GM21390 (cell line): ENCODE results near the gene DCUN1D2.

Experiments
- ATAC-seq: cut with Tn5 transposase; IDR thresholded peaks from one replicate; pipeline ENCODE4 v1.9.1; 2021; ENCODE audit not compliant: unreplicated experiment

Gene DCUN1D2

GRCh38 chr13:113428469-113428865, 62.0 kb downstream of the DCUN1D2 start:
- no peak for ATAC-seq

DNA sequence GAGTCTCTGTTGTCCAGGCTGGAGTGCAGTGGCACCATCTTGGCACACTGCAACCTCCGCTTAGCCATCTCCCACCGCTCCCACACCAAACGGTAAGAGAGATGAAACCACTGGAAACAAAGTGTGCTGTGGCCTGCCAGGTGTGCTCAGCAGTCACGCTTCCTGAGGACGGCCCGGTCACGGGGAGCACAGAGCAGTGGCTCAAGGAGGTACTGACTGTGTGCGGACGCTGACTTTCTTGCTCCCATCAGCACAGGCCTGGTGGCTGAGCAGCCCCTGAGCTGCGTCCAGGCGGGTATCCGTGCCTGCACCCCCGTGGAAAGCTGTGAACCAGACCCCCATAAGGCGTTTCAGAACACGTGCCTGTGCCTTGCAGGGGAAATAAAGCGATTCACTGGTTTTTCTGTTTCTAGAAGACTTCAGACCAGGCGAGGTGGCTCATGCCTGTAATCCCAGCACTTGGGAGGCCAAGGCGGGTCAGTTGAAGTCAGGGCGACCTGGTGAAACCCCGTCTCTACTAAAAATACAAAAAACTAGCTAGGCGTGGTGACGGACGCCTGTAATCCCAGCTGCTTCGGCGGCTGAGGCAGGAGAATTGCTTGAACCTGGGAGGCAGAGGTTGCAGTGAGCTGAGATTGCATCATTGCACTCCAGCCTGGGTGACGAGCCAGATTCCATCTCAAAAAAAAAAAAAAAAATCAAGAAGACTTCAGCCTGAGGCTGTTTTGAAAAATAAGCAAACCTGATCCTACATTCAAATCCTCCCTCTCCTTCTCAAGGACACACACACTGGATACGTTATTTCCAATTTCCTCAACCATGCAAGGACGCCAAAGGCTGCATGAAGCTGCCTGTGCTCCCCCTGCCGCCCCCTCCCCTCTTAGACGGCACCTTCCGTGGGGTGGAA, 62.7 kb downstream of the DCUN1D2 start:
- ATAC-seq = no peak

DNA sequence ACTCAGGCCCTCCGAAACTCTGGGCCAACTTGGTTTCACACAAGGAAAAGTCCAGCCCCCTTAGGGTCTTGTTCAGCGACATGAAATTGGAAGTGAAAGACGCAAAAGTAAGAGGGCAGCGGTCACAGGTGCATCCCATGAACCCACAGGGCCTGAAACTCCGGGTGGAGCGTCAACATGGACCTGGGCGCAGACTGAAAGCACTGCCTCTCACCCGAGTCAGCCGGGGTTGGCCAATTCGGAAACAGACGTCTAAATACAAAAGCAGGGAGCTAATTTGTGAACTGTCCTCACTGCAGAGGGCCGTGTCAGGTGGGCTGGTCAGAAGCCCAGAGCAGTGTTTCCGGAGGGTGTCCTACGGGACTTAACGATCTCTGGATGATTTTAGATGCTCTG, 63.9 kb downstream of the DCUN1D2 start:
- no peak for ATAC-seq

DNA sequence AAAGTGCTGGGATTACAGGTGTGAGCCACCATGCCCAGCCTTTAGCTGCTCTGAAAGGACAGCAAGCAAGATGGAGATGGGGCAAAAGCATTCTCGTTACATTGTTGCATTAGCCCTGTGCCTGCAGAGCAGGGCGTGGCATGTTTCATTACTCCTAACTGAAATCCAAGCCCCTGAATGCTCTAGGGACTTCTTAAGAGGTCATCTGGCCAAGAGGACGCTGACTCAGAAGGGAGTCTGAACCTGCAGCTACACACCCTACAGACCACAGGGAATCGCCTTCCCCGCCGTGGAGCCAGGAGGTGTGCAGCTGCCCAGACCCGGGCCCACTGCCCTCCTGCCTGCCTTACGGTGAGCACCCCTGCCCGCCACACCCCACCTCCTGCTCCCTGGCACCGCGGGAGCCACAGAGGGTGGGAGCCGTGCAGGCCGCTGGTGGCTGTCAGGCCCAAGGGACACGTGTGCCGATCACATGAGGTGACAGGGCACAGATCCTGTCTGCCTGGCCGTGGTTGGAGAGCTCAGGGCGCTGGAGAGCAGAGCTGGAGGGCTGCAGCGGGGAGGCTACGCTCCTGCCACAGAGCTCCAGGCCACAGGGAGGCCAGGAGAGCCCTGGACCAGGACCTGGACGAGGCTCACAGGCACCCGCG, 64.4 kb downstream of the DCUN1D2 start:
- ATAC-seq = no peak

GRCh38 chr13:113423520-113424163, 66.9 kb downstream of the DCUN1D2 start:
- ATAC-seq = no peak

DNA sequence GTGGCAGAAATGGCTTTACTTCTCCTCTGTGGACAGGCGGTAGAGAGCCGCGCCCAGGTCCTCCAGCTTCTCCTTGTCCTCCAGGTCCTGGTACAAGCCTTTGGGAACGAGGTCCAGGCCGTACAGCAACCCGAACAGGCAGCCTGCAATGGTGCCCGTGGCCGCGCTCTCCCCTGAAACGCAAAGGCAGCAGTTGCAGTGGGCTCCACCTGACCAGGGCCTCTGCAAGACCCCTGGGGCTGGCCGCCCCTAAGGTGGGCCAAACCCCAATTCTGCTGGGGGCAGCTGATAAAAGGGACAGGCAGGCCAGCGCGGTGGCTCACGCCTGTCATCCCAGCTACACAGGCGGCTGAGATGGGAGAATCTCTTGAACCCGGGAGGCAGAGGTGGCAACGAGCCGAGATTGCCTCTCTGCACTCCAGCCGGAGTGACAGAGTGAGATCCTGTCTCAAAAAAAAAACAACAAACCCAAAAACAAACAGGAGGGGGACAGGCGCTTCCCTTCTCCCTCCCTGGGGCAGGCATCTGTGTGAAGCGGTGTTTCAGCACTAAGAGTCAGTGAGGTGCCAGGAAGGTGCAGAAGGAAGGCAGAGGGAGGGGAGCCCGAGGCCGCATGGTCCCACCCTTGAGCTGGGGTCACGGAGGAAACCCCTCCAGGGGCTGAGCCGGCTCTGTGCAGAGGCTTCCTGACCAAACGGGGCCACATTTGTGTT, 67.5 kb downstream of the DCUN1D2 start:
- no peak for ATAC-seq

DNA sequence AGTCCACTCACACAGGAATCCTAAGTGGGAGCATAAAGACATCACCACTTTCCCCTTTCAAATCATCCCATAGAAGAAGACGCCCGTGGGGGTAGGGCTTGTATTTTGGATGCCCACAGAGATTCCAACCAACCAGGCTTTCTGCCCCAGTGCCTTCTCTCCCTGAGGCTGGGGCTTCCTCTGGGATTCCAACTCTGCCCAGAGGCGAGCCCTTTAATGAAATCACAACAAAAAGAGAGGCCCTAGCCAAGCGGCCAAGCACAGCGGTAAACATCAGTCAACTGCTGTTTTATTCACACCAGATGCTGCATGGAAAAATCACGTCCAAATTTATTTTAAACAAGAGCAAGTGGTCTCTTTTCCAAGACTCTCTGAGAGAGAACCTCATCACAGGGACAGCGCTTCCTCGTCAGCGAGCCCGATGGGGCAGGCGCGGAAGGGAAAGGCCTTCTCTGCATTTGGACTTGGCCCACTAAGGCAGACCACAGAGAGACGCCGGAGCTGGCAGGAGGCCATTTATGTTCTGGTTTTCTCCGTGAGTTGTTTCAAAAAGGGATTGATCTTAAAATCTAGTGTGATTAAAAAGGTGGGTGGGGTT, 68.7 kb downstream of the DCUN1D2 start:
- ATAC-seq = no peak

DNA sequence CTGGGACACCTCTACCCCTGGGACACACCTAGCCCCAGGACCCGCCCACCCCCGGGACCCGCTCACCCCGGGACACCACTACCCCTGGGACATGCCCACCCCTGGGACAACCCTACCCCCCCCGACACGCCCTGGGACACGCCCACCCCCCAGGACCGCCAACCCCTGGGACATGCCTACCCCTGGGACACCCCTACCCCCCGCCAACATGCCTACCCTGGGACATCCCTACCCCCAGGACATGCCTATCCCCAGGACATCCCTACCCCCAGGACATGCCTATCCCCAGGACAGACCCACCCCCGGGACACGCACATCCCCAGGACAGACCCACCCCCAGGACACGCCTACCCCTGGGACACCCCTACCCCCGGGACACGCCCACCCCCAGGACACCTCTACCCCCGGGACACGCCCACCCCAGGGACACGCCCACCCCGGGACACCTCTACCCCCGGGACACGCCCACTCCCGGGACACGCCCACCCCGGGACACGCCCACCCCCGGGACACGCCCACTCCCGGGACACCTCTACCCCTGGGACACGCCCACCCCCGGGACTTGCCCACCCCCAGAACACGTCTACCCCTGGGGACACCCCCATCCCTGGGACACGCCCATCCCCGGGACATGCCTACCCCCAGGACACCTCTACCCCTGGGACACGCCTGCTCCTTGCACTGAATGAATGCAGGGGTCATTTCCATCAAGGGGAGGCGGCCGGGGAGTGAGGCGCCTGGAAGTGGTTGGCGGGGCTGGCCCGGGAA, 69.5 kb downstream of the DCUN1D2 start:
- no peak for ATAC-seq

DNA sequence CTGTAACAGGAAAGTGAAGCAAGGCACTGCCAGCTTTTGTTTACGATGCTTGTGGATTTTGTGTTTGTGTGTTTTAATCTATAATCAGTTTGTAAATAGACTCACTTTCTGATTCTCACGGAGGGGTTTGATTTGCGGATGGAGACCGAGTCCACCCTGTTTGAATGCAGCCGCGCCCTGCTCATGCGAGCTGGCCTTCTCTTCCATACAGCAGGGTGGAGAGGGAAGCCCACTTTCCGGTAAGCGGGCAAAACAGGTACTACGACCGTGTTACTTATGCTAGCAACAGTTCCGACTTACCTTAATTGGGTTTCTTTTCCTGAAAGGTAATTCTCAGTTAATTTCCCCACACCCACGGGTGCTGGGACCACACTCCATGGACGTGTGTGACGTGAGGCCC, 70.3 kb downstream of the DCUN1D2 start:
- no peak for ATAC-seq

DNA sequence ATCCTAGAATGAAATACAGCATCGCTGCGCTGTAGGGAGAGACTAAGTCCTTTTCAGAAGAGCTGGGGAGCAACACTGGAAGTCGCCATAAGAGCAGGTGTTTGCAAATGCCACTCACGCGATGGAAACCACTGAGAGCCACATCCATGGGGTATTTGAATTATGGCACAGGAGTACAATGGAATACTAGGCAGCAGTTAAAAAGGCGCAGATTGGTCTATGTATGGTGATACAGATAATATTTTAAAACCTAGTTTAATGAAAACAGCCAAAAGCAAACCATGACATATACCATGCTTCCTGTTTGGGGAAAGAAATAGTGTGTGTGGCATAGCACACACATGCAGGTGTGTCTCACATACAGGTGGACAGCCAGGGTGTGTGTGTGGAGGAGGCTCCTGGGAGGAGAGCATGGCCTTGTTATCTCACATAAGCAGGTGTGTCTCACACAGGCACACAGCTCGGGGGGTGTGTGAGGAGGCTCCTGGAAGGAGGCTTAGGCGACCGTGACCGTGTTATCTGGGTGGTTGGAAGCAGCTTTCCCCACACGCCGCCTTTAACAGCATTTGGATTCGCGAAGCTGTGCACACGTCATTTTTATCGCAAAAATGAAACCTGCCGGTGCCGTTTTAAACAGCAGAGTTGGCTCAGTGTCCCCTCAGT, 70.8 kb downstream of the DCUN1D2 start:
- ATAC-seq = no peak

DNA sequence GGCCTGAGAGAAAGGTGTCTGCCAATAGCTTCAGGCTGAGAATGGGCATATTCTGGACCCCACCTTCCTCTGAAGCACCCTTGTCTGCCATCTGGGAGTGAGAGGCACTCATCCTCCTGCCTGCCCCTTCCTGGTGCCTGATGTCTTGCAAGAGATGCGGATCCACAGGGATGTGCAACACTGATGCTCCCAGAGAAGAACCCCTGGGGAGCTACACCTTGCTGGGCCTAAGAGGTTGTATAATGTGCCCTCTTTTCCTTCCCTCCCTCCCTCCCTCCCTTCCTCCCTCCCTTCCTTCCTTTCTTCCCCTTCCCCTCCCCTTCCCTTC, 71.8 kb downstream of the DCUN1D2 start:
- ATAC-seq = no peak

GRCh38 chr13:113417836-113418721, 72.4 kb downstream of the DCUN1D2 start:
- no peak for ATAC-seq

DNA sequence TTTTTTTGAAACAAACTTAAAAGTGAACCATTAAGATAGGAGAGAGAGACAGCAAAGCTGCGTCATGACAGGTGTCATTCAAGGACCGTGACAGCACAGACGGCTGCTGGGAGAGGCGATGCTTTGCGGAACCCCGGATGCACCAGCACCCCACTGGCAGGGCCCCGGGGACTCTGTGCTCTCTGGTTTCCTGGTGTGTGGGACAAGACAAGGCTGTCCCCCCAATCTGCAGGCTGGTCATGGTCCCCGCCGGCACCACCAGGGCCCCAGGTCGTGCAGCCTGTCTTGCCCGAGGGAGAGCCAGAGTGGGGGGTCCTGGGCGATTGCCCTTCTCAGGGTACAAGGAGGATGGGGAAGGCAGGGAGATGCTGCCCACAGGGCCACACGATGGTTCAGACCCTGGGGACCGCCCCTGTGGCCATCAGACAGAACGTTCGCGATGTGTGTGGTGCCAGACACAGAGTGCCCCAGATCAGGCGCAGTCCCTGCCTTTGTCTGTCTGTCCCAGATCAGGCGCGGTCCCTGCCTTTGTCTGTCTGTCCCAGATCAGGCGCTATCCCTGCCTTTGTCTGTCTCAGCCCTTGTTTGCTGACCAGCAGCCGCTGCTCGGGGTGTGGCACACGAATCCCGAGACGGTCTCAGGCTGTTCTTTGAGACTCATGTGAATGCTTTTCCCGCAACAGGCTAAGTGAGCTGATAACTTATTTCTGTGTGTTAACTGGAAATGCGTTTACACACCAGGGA, 73.3 kb downstream of the DCUN1D2 start:
- no peak for ATAC-seq

DNA sequence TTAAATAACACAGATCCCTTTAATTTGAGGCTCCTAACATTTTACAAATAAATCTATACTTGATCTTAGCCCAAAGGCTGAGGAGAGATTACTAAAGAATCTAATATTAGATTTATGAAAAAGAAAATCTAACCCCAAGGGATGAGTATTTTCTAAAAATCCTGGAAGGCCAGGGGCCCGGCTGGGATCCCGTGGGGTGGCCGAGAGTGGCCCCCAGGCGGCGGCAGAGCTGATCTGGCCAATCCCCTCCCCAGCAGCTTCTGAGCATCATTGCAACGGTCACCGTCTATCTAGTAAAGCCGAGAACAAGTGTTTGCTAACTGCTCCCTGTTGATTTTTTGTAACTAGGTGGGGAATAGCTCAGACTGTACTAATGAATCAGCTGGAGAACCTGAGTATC, 74.7 kb downstream of the DCUN1D2 start:
- no peak for ATAC-seq

DNA sequence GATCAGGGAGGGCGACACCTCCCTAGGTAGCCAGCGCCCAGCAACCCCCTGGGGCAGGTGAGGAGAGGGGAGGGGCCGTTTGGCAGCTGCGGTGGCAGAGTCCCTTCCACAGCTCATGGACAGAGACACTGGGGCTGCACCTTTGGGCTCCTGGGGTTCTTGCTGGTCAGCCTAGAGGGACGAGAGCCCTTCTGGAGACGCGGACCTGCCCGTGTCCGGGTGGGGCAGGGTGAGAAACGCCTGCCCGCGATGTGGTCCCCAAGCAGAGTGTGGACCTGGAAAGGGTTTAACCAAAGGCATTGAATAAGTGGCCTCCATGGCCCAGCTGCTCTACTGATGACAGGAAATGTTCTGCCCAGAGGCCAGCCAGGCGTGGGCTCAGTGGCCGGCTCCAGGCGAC, 75.5 kb downstream of the DCUN1D2 start:
- no peak for ATAC-seq

GRCh38 chr13:113414335-113414734, 76.2 kb downstream of the DCUN1D2 start:
- ATAC-seq = no peak

GRCh38 chr13:113413898-113414282, 76.6 kb downstream of the DCUN1D2 start:
- ATAC-seq = no peak
